Liver (tissue), 9 donors: ENCODE measurements around the gene C4orf54. TPM values are rescaled to one million over a fixed set of nuclear protein-coding genes. Genes with fewer than 3 reads are reported as not detected.

Experiments used
- DNase-seq: peaks from one replicate; pipeline ENCODE4 v3.0.0-alpha.2; 2017; ENCODE audit warnings: low spot score
- H3K27ac ChIP-seq, 2 donors: one replicate each; pipeline ENCODE4 v1.7.0; 2013; ENCODE audit warnings: inconsistent platforms in 2 of 2, low read length in 2 of 2, control low read depth in 1 of 2, low read depth in 1 of 2, mild to moderate bottlenecking in 1 of 2
- H3K27me3 ChIP-seq, 4 donors: one replicate each; pipeline versions ENCODE4 v1.6.1 to v1.7.0; 2013; ENCODE audit warnings: low read length in 3 of 4, inconsistent platforms in 1 of 4, mild to moderate bottlenecking in 1 of 4, moderate library complexity in 1 of 4; ENCODE audit not compliant: control insufficient read depth in 4 of 4, insufficient read depth in 4 of 4
- H3K36me3 ChIP-seq, 4 donors: one replicate each; pipeline versions ENCODE4 v1.6.1 to v1.7.0; 2013; ENCODE audit warnings: low read length in 3 of 4, mild to moderate bottlenecking in 3 of 4, low read depth in 1 of 4, moderate library complexity in 1 of 4; ENCODE audit not compliant: control insufficient read depth in 4 of 4, insufficient read depth in 3 of 4
- H3K4me1 ChIP-seq, 4 donors: one replicate each; pipeline versions ENCODE4 v1.6.1 to v1.7.0; 2013; ENCODE audit warnings: low read length in 3 of 4, mild to moderate bottlenecking in 3 of 4, moderate library complexity in 1 of 4; ENCODE audit not compliant: control insufficient read depth in 4 of 4, insufficient read depth in 4 of 4
- H3K4me3 ChIP-seq, 3 donors: one replicate each; pipeline versions ENCODE4 v1.6.1 to v1.7.0; 2013; ENCODE audit warnings: low read length in 3 of 3, control low read depth in 1 of 3, low read depth in 1 of 3, mild to moderate bottlenecking in 1 of 3
- H3K9ac ChIP-seq, 2 donors: one replicate each; pipeline ENCODE4 v1.7.0; 2013; ENCODE audit warnings: low read length in 2 of 2, mild to moderate bottlenecking in 2 of 2, moderate library complexity in 2 of 2, control low read depth in 1 of 2, low read depth in 1 of 2
- H3K9me3 ChIP-seq, 4 donors: one replicate each; pipeline versions ENCODE4 v1.6.1 to v1.7.0; 2013; ENCODE audit warnings: low read length in 3 of 4; ENCODE audit not compliant: control insufficient read depth in 4 of 4
- ATF3 ChIP-seq: IDR thresholded peaks from 2 replicates; pipeline ENCODE4 v1.6.1; 2016; ENCODE audit warnings: antibody characterized with exemption
- CTCF ChIP-seq: fragments of 150-350 bp; IDR thresholded peaks from 2 replicates; pipeline ENCODE4 v1.5.1; 2017; ENCODE audit warnings: improper control_type of control experiment, low read depth, low read length; ENCODE audit not compliant: missing input control
- EGR1 ChIP-seq, 2 donors: IDR thresholded peaks; 2 replicates each; pipeline ENCODE4 v1.6.1; 2016 to 2018; ENCODE audit warnings: antibody characterized with exemption in 2 of 2, low read depth in 2 of 2
- FOXA1 ChIP-seq: IDR thresholded peaks from 2 replicates; pipeline ENCODE4 v1.6.1; 2016; ENCODE audit warnings: antibody characterized with exemption
- FOXA2 ChIP-seq: IDR thresholded peaks from 2 replicates; pipeline ENCODE4 v1.6.1; 2016; ENCODE audit warnings: antibody characterized with exemption
- GABPA ChIP-seq, 2 donors: IDR thresholded peaks in 1 of 2; conservative IDR thresholded peaks in 1 of 2; 2 replicates each; pipeline ENCODE4 v1.6.1; 2016; ENCODE audit warnings: antibody characterized with exemption in 2 of 2, mild to moderate bottlenecking in 1 of 2, moderate library complexity in 1 of 2
- HNF4G ChIP-seq: IDR thresholded peaks from 2 replicates; pipeline ENCODE4 v1.6.1; 2016; ENCODE audit warnings: antibody characterized with exemption
- JUND ChIP-seq, 2 donors: IDR thresholded peaks; 2 replicates each; pipeline ENCODE4 v1.6.1; 2016; ENCODE audit warnings: antibody characterized with exemption in 2 of 2
- NR2F2 ChIP-seq: IDR thresholded peaks from 2 replicates; pipeline ENCODE4 v1.6.1; 2016; ENCODE audit warnings: antibody characterized with exemption
- RAD21 ChIP-seq, 2 donors: IDR thresholded peaks; 2 replicates each; pipeline ENCODE4 v1.6.1; 2016; ENCODE audit warnings: antibody characterized with exemption in 2 of 2, mild to moderate bottlenecking in 2 of 2
- REST ChIP-seq: IDR thresholded peaks from 2 replicates; pipeline ENCODE4 v1.6.1; 2016; ENCODE audit warnings: antibody characterized with exemption, mild to moderate bottlenecking
- RXRA ChIP-seq, 2 donors: IDR thresholded peaks; 2 replicates each; pipeline ENCODE4 v1.6.1; 2017 to 2018; ENCODE audit warnings: antibody characterized with exemption in 2 of 2, mild to moderate bottlenecking in 1 of 2
- TAF1 ChIP-seq: conservative IDR thresholded peaks from 2 replicates; pipeline ENCODE4 v1.6.1; 2016; ENCODE audit warnings: antibody characterized with exemption, mild to moderate bottlenecking
- YY1 ChIP-seq: IDR thresholded peaks from 2 replicates; pipeline ENCODE4 v1.6.1; 2016; ENCODE audit warnings: antibody characterized with exemption, mild to moderate bottlenecking
- ZBTB33 ChIP-seq: IDR thresholded peaks from 2 replicates; pipeline ENCODE4 v1.6.1; 2016; ENCODE audit warnings: antibody characterized with exemption
- WGBS: extraction: QIAGEN DNeasy Blood & Tissue Kit; methylation state at CpG from one replicate; pipeline ENCODE4 v1.1.7; 2013; 5-methylcytosine and 5-hydroxymethylcytosine counted together
- polyA plus RNA-seq, 2 donors: library from polyadenylated mRNA; stranded (reverse) in 1 of 2; unstranded in 1 of 2; fragments of 200-250 nt in 1 of 2; fragments of >200 nt in 1 of 2; fragmentation: Nextera tagmentation in 1 of 2; extraction: Ambion mirVana in 1 of 2; gene quantifications; one replicate each; pipeline versions ENCODE4 v1.2.1 to v1.2.3, GENCODE V29; 2013 to 2015
- total RNA-seq, 2 donors: library from RNA; depleted of rRNA; stranded (reverse); fragments of >200 nt; gene quantifications; one replicate each; pipeline ENCODE4 v1.2.3, GENCODE V29; 2014
- TF ChIP-seq, protein P1 (sequence below): IDR thresholded peaks from 2 replicates; pipeline ENCODE4 v1.6.1; 2016; ENCODE audit warnings: antibody characterized with exemption
- donor health status: healthy.
- donor health status: healthy.
- donor health status: healthy.
- donor health status: healthy.
- donor health status: healthy.

Gene C4orf54
- total and polyA plus RNA-seq, 4 donors: under 0.01 TPM; not detected in 3

GRCh38 chr4:99690472-99690871 lies 32.8 kb upstream of the C4orf54 start:
- DNase-seq: no peak
- TF ChIP-seq YY1: no peak
- no peak for TF ChIP-seq HNF4G
- TF ChIP-seq RAD21 (IDR thresholded peaks at IDR 0.05): no peak
- no peak for TF ChIP-seq REST
- no peak for TF ChIP-seq EGR1 (IDR thresholded peaks at IDR 0.05; ENCODE audit: low read depth in 2 of 2)
- TF ChIP-seq, protein P1, sequence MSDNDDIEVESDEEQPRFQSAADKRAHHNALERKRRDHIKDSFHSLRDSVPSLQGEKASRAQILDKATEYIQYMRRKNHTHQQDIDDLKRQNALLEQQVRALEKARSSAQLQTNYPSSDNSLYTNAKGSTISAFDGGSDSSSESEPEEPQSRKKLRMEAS: no peak
- TF ChIP-seq FOXA2: no peak
- TF ChIP-seq JUND (IDR thresholded peaks at IDR 0.05): no peak
- no peak overlapping the region for H3K9ac ChIP-seq
- no peak overlapping the region for H3K4me3 ChIP-seq
- no peak overlapping the region for H3K27ac ChIP-seq
- peaks cover 0 to 3% (median 0%) of the 10 kb centered on the region in 4 donors for H3K9me3 ChIP-seq
- H3K27me3 ChIP-seq: no peaks in the 10 kb centered on the region
- no peaks in the 10 kb centered on the region for H3K36me3 ChIP-seq
- no peaks in the 10 kb centered on the region for H3K4me1 ChIP-seq

GRCh38 chr4:99687120-99687519 lies 29.5 kb upstream of the C4orf54 start:
- H3K27me3 ChIP-seq: no peaks in the 10 kb centered on the region
- no peaks in the 10 kb centered on the region for H3K36me3 ChIP-seq
- H3K4me1 ChIP-seq: no peaks in the 10 kb centered on the region
- TF ChIP-seq NR2F2 (no peak), RAD21 (IDR thresholded peaks at IDR 0.05) (no peak), FOXA1 (no peak), CTCF (no peak), ATF3 (no peak), TAF1 (no peak), ZBTB33 (no peak), FOXA2 (no peak), GABPA (IDR thresholded peaks at IDR 0.05 in 1 of 2, conservative IDR thresholded peaks at IDR 0.05 in 1 of 2) (no peak), HNF4G (no peak), EGR1 (IDR thresholded peaks at IDR 0.05; ENCODE audit: low read depth in 2 of 2) (no peak), REST (no peak), YY1 (no peak), RXRA (IDR thresholded peaks at IDR 0.05) (no peak)
- TF ChIP-seq, protein P1: no peak
- H3K9ac ChIP-seq: no peak overlapping the region
- DNase-seq: no peak
- peaks cover 0 to 3% (median 0%) of the 10 kb centered on the region in 4 donors for H3K9me3 ChIP-seq
- H3K4me3 ChIP-seq: no peak overlapping the region
- 40% methylated on average over 1 of the region's 1 CpG for WGBS
- no peak overlapping the region for H3K27ac ChIP-seq
